ENCODE measurements around the gene NAA16.
"Not testable (repeated sequence)": the region's sequence is repeated elsewhere in the genome, so short reads cannot be mapped to it uniquely, and the experiment has no call there.

The NAA16 gene

GRCh38 chr13:41423259-41423658 is 112.2 kb downstream of the NAA16 start:
- DNase-seq; in situ Hi-C loops (cut with HindIII; ENCODE audit: low pct_ligation_motif_present, low pct_unique_long_range_greater_than_20kb, low sequenced_read_pairs): not testable (repeated sequence)

DNA sequence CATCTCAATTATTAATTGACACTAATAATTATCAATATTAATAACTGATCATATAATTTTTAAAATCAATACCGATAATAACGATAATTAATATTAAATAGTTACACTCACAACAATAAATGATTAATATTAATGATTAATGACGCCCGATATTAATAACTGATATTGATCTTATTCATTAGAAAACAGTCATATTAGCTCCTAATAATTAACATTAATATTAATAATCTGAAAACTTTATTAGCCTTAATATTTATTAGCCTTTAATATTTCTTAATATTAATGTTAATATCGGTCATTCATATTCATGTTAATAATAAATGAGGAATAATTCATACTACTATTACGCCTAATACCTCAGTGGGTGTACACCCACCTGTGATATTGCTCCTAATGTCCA is 113.6 kb downstream of the NAA16 start:
- DNase-seq; in situ Hi-C loops (cut with HindIII; ENCODE audit: low pct_ligation_motif_present, low pct_unique_long_range_greater_than_20kb, low sequenced_read_pairs): not testable (repeated sequence)

DNA sequence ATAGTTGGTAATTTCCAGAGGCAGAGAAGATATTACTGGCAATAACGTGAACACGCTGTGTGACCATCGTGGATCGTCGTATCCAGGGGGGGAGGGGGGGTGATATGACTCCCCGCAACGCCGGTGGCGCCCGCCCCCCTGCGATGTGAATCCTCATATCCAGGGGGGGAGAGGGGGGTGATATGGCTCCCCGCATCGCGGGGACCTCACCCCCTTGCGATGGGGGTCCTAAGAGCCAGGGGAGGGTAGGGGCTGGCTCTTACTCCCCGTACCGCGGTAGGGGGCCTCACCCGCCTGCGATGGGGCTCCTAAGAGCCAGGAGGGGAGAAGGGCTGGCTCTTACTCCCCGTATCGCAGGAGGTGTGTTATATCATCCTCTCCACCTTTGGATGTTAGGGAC is 115.0 kb downstream of the NAA16 start:
- in situ Hi-C loops (cut with HindIII; ENCODE audit: low pct_ligation_motif_present, low pct_unique_long_range_greater_than_20kb, low sequenced_read_pairs), result no loop called here
- no peak for DNase-seq
